ENCODE measurements around the gene ERLIN1. TPM values are rescaled to one million over a fixed set of nuclear protein-coding genes. Genes with fewer than 3 reads are reported as not detected.

ERLIN1 gene
- total and polyA plus RNA-seq, 10 of the 15 experiments (the other 5 are each of a cell fraction or from before 2014, with no cell fraction given), result 4.9 to 21.7 (median 13.0) TPM

- H2AFZ ChIP-seq (ENCODE audit: control insufficient read depth, low read depth, low read length), result no peak overlapping the region
- POLR2A ChIA-PET, result no interaction called here
- RAD21 ChIA-PET (ENCODE audit: unreplicated experiment), result no interaction called here
- H4K20me1 ChIP-seq (ENCODE audit: control insufficient read depth, insufficient read depth), result no peaks in the 10 kb centered on the region
- H3K9ac ChIP-seq (ENCODE audit: control insufficient read depth, insufficient read depth, low read length), result no peak overlapping the region
- H3K4me1 ChIP-seq (ENCODE audit: control insufficient read depth, insufficient read depth, low read length), result peaks cover under 1% of the 10 kb centered on the region; the same call in 1 of the 2 replicates
- H3K4me2 ChIP-seq (ENCODE audit: control insufficient read depth, insufficient read depth), result no peak overlapping the region
- peaks cover 0 to 2% of the 10 kb centered on the region in 2 experiments; a peak in 1 of 4 replicates for H3K27me3 ChIP-seq (replicated peaks in 1 of 2; ENCODE audit: control insufficient read depth in 2 of 2, insufficient read depth in 2 of 2, low read length in 1 of 2)
- in situ Hi-C loops (cut with MboI) (no loop called here), intact Hi-C loops (cut with micrococcal nuclease; ENCODE audit: unreplicated experiment) (no loop called here)
- CTCF ChIA-PET, result no interaction called here
- H3K9me3 ChIP-seq (replicated peaks; ENCODE audit: control insufficient read depth, insufficient read depth, low read length), result no peaks in the 10 kb centered on the region
- no peaks in the 10 kb centered on the region for H3K36me3 ChIP-seq (ENCODE audit: control insufficient read depth in 2 of 2, insufficient read depth in 2 of 2, low read length in 1 of 2)
- H3K79me2 ChIP-seq (ENCODE audit: control insufficient read depth, insufficient read depth, low read length), result no peaks in the 10 kb centered on the region
- H3K4me3 ChIP-seq, result no peak overlapping the region
- BruUV-seq (replicated peaks), result no TSS peak
- WGBS (ENCODE audit: insufficient coverage, insufficient replicate concordance, low lambda C conversion rate, missing lambda C conversion rate), result 91% methylated on average over 9 of the region's 9 CpGs
- no peak for DNase-seq (ENCODE audit: low read depth, low spot score)
- no peak overlapping the region for H3K27ac ChIP-seq (ENCODE audit: control insufficient read depth, insufficient read depth)
- TF ChIP-seq E2F4 (IDR thresholded peaks at IDR 0.05; ENCODE audit: low read depth, low read length) (no peak), NFIC (IDR thresholded peaks at IDR 0.05; ENCODE audit: low read depth, low read length) (no peak), ZBTB11 (CRISPR knock-in tag; IDR thresholded peaks at IDR 0.05) (no peak), CUX1 (IDR thresholded peaks at IDR 0.05; ENCODE audit: insufficient replicate concordance, low read depth, low read length) (no peak), POLR2AphosphoS2 (IDR thresholded peaks at IDR 0.05; ENCODE audit: low read depth, low read length) (no peak), PML (IDR thresholded peaks at IDR 0.05; ENCODE audit: low read length) (no peak), CTCF (IDR thresholded peaks at IDR 0.05 in 2 of 3, conservative IDR thresholded peaks at IDR 0.05 in 1 of 3; ENCODE audit: control insufficient read depth in 2 of 3, extremely low read depth in 1 of 3, insufficient read depth in 1 of 3, low read depth in 3 of 3, low read length in 3 of 3) (no peak), ASH2L (IDR thresholded peaks at IDR 0.05; ENCODE audit: borderline replicate concordance, low read depth) (no peak)
- SMC1A ChIA-PET (ENCODE audit: uncharacterized antibody, unreplicated experiment), result no interaction called here
- ATAC-seq, result no peak
- no peak for FAIRE-seq
Measured at GRCh38 chr10:100143756-100144155, 42.1 kb downstream of the ERLIN1 start.
